H9 (cell line): ENCODE results near the gene FMN1. TPM values are rescaled to one million over a fixed set of nuclear protein-coding genes. Genes with fewer than 3 reads are reported as not detected.

Experiments used
- DNase-seq: peaks from one replicate; pipeline ENCODE4 v3.0.0-alpha.2; 2017
- H2AFZ ChIP-seq: one replicate; pipeline ENCODE4 v1.6.1; 2013; ENCODE audit warnings: mild to moderate bottlenecking, low read length, control low read depth, moderate library complexity
- H2AK5ac ChIP-seq: 2 replicates; pipeline ENCODE4 v1.6.1; 2013; ENCODE audit warnings: low read length, control low read depth, mixed read lengths; ENCODE audit not compliant: insufficient read length
- H2BK120ac ChIP-seq: one replicate; pipeline ENCODE4 v1.6.1; 2013; ENCODE audit warnings: low read depth, mild to moderate bottlenecking, low read length, control low read depth, inconsistent platforms; ENCODE audit not compliant: poor library complexity, severe bottlenecking
- H2BK12ac ChIP-seq: 2 replicates; pipeline ENCODE4 v1.6.1; 2013; ENCODE audit warnings: low read length, control low read depth, mixed read lengths, low read depth; ENCODE audit not compliant: insufficient read length
- H2BK15ac ChIP-seq: 2 replicates; pipeline ENCODE4 v1.6.1; 2013; ENCODE audit warnings: low read depth, low read length, control low read depth
- H2BK20ac ChIP-seq: one replicate; pipeline ENCODE4 v1.6.1; 2013; ENCODE audit warnings: low read depth, mild to moderate bottlenecking, low read length, control low read depth, inconsistent platforms; ENCODE audit not compliant: poor library complexity, severe bottlenecking
- H2BK5ac ChIP-seq: 2 replicates; pipeline ENCODE4 v1.6.1; 2013; ENCODE audit warnings: low read length, control low read depth, mixed read lengths; ENCODE audit not compliant: insufficient read length
- H3K14ac ChIP-seq: 2 replicates; pipeline ENCODE4 v1.6.1; 2013; ENCODE audit warnings: low read length, control low read depth; ENCODE audit not compliant: insufficient read depth
- H3K18ac ChIP-seq: 2 replicates; pipeline ENCODE4 v1.6.1; 2013; ENCODE audit warnings: low read depth, mild to moderate bottlenecking, mixed read lengths, low read length, control low read depth; ENCODE audit not compliant: insufficient read length
- H3K23ac ChIP-seq: 2 replicates; pipeline ENCODE4 v1.6.1; 2013; ENCODE audit warnings: low read length, control low read depth, mixed read lengths, low read depth; ENCODE audit not compliant: insufficient read length
- H3K23me2 ChIP-seq: 2 replicates; pipeline ENCODE4 v1.6.1; 2013; ENCODE audit warnings: low read depth, mild to moderate bottlenecking, mixed read lengths, low read length, control low read depth; ENCODE audit not compliant: insufficient read length, poor library complexity, severe bottlenecking
- H3K27ac ChIP-seq: 2 replicates; pipeline ENCODE4 v1.5.1; 2013; ENCODE audit warnings: low read length, control low read depth, mixed read lengths, low read depth; ENCODE audit not compliant: insufficient read length
- H3K27me3 ChIP-seq: 2 replicates; pipeline ENCODE4 v1.6.1; 2013; ENCODE audit warnings: low read length, control low read depth, inconsistent platforms; ENCODE audit not compliant: insufficient read depth
- H3K4ac ChIP-seq: 2 replicates; pipeline ENCODE4 v1.6.1; 2013; ENCODE audit warnings: low read depth, mild to moderate bottlenecking, control low read depth, inconsistent platforms, low read length, moderate library complexity
- H3K4me1 ChIP-seq: 2 replicates; pipeline ENCODE4 v1.6.1; 2013; ENCODE audit warnings: low read length, control low read depth, inconsistent platforms; ENCODE audit not compliant: insufficient read depth
- H3K4me2 ChIP-seq: 2 replicates; pipeline ENCODE4 v1.6.1; 2013; ENCODE audit warnings: low read length, control low read depth, mixed read lengths; ENCODE audit not compliant: insufficient read length, insufficient read depth
- H3K56ac ChIP-seq: 2 replicates; pipeline ENCODE4 v1.6.1; 2013; ENCODE audit warnings: low read depth, mild to moderate bottlenecking, mixed read lengths, low read length, control low read depth; ENCODE audit not compliant: insufficient read length
- H3K79me1 ChIP-seq: 2 replicates; pipeline ENCODE4 v1.6.1; 2013; ENCODE audit warnings: low read depth, mild to moderate bottlenecking, moderate library complexity, low read length, control low read depth, inconsistent platforms; ENCODE audit not compliant: insufficient read depth, poor library complexity, severe bottlenecking
- H3K79me2 ChIP-seq: 2 replicates; pipeline ENCODE4 v1.6.1; 2013; ENCODE audit warnings: low read length, control low read depth, inconsistent platforms; ENCODE audit not compliant: insufficient read depth
- H3K9ac ChIP-seq: 2 replicates; pipeline ENCODE4 v1.6.1; 2013; ENCODE audit warnings: low read length, control low read depth, mixed read lengths; ENCODE audit not compliant: insufficient read length; ENCODE audit errors: extremely low read depth
- H3K9me3 ChIP-seq: one replicate; pipeline ENCODE4 v1.6.1; 2013; ENCODE audit warnings: low read depth, low read length, inconsistent platforms; ENCODE audit not compliant: control insufficient read depth
- H3T11ph ChIP-seq: one replicate; pipeline ENCODE4 v1.6.1; 2013; ENCODE audit warnings: mild to moderate bottlenecking, low read length, control low read depth, inconsistent platforms
- H4K20me1 ChIP-seq: one replicate; pipeline ENCODE4 v1.6.1; 2013; ENCODE audit not compliant: control insufficient read depth, insufficient read length, insufficient read depth
- H4K5ac ChIP-seq: 2 replicates; pipeline ENCODE4 v1.6.1; 2013; ENCODE audit warnings: low read depth, mild to moderate bottlenecking, mixed read lengths, low read length, control low read depth; ENCODE audit not compliant: insufficient read length
- H4K8ac ChIP-seq: replicated peaks from 2 replicates; pipeline ENCODE4 v1.6.1; 2013; ENCODE audit warnings: low read length, control low read depth, mixed read lengths, low read depth; ENCODE audit not compliant: insufficient read length
- H4K91ac ChIP-seq: 2 replicates; pipeline ENCODE4 v1.6.1; 2013; ENCODE audit warnings: low read depth, mild to moderate bottlenecking, moderate library complexity, mixed read lengths, low read length, control low read depth; ENCODE audit not compliant: insufficient read length
- H3K27ac Mint-ChIP-seq, 3 experiments: 2 replicates in 2 of 3; 3 replicates in 1 of 3; pipeline ENCODE4 v1.8.0; 2020 to 2021; ENCODE audit warnings: mixed read lengths in 3 of 3, mild to moderate bottlenecking in 1 of 3, moderate library complexity in 1 of 3
- H3K27me3 Mint-ChIP-seq: 2 replicates; pipeline ENCODE4 v1.8.0; 2021; ENCODE audit warnings: low read depth, mild to moderate bottlenecking, moderate library complexity, mixed read lengths
- H3K36me3 Mint-ChIP-seq, 3 experiments: 2 replicates in 2 of 3; 3 replicates in 1 of 3; pipeline ENCODE4 v1.8.0; 2020 to 2021; ENCODE audit warnings: low read depth in 3 of 3, mixed read lengths in 3 of 3; ENCODE audit not compliant: insufficient read depth in 1 of 3
- H3K4me1 Mint-ChIP-seq, 2 experiments: 2 replicates each; pipeline ENCODE4 v1.8.0; 2020; ENCODE audit warnings: mixed read lengths in 2 of 2
- H3K4me3 Mint-ChIP-seq, 2 experiments: 2 replicates in 1 of 2; 3 replicates in 1 of 2; pipeline ENCODE4 v1.8.0; 2020 to 2021; ENCODE audit warnings: mild to moderate bottlenecking in 2 of 2, mixed read lengths in 2 of 2, moderate library complexity in 1 of 2
- H3K9me3 Mint-ChIP-seq, 2 experiments: 2 replicates in 1 of 2; 3 replicates in 1 of 2; pipeline ENCODE4 v1.8.0; 2020; ENCODE audit warnings: mild to moderate bottlenecking in 2 of 2, mixed read lengths in 2 of 2, moderate library complexity in 1 of 2
- WGBS: extraction: QIAGEN DNeasy Blood & Tissue Kit; methylation state at CpG from one replicate; pipeline ENCODE4 v1.1.7; 2013; ENCODE audit warnings: missing lambda C conversion rate, low lambda C conversion rate, mixed read lengths; ENCODE audit not compliant: insufficient read length; ENCODE audit errors: extremely low coverage; 5-methylcytosine and 5-hydroxymethylcytosine counted together
- total RNA-seq: library from RNA; stranded (reverse); gene quantifications from 2 replicates; pipeline ENCODE4 v1.2.1, GENCODE V29; 2021
- TF ChIP-seq, protein P1 (sequence below): fragments of 200-600 bp; sonication (generic); conservative IDR thresholded peaks from 3 replicates; pipeline ENCODE4 v1.8.0; 2021; ENCODE audit warnings: antibody characterized with exemption, mild to moderate bottlenecking

FMN1 gene
- total RNA-seq, 1 experiment from 2014 or later, result 1.9 TPM

DNA sequence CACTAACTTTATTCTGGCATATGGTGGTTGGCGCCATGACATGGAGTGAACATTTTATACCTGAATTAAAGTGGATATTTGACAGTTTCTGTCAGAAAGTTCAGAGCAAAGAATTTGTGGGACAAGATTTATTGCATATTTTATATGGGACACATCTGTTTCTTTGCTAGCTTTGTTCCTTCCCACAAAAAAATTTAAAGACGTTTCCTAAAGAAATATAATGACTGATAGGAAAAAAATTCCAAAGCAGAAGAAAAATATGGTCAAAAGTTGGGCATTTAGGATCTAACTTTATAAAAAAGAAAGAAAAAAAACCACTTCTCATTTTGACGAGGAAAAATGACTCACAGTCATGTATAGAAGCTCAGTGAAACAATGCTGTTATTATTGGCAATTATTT lies 375.1 kb downstream of the FMN1 start:
- no peak overlapping the region for H3K27ac ChIP-seq
- H2AK5ac ChIP-seq, result no peak overlapping the region
- no peaks in the 10 kb centered on the region for H3K23me2 ChIP-seq
- no peak overlapping the region for H2AFZ ChIP-seq
- TF ChIP-seq, protein P1, sequence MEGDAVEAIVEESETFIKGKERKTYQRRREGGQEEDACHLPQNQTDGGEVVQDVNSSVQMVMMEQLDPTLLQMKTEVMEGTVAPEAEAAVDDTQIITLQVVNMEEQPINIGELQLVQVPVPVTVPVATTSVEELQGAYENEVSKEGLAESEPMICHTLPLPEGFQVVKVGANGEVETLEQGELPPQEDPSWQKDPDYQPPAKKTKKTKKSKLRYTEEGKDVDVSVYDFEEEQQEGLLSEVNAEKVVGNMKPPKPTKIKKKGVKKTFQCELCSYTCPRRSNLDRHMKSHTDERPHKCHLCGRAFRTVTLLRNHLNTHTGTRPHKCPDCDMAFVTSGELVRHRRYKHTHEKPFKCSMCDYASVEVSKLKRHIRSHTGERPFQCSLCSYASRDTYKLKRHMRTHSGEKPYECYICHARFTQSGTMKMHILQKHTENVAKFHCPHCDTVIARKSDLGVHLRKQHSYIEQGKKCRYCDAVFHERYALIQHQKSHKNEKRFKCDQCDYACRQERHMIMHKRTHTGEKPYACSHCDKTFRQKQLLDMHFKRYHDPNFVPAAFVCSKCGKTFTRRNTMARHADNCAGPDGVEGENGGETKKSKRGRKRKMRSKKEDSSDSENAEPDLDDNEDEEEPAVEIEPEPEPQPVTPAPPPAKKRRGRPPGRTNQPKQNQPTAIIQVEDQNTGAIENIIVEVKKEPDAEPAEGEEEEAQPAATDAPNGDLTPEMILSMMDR, result no peak
- Mint-ChIP-seq H3K4me1 (peaks cover 3 to 5% of the 10 kb centered on the region in 2 experiments; a peak in 1 of 4 replicates), H3K27ac (no peak overlapping the region), H3K9me3 (no peaks in the 10 kb centered on the region), H3K4me3 (no peak overlapping the region), H3K36me3 (no peaks in the 10 kb centered on the region), H3K27me3 (no peaks in the 10 kb centered on the region)
- no peak overlapping the region for H3K23ac ChIP-seq
- H4K8ac ChIP-seq, result no peak overlapping the region
- no peak for DNase-seq
- no peak overlapping the region for H3K4ac ChIP-seq
- no peak overlapping the region for H3K18ac ChIP-seq
- no peak overlapping the region for H3K56ac ChIP-seq
- no peaks in the 10 kb centered on the region for H3K27me3 ChIP-seq
- H2BK20ac ChIP-seq, result no peak overlapping the region
- no peak overlapping the region for H2BK12ac ChIP-seq
- no peak overlapping the region for H2BK15ac ChIP-seq
- H3K79me1 ChIP-seq, result no peaks in the 10 kb centered on the region
- no CpG with 5 or more reads among the region's 3 CpGs for WGBS
- no peaks in the 10 kb centered on the region for H4K20me1 ChIP-seq
- H3K4me2 ChIP-seq, result no peak overlapping the region
- H4K5ac ChIP-seq, result no peak overlapping the region
- H4K91ac ChIP-seq, result no peak overlapping the region
- H3K4me1 ChIP-seq, result no peaks in the 10 kb centered on the region
- H3K9me3 ChIP-seq, result no peaks in the 10 kb centered on the region
- no peak overlapping the region for H3K14ac ChIP-seq
- no peak overlapping the region for H3K9ac ChIP-seq
- H3K79me2 ChIP-seq, result no peaks in the 10 kb centered on the region
- H2BK120ac ChIP-seq, result no peak overlapping the region
- H3T11ph ChIP-seq, result no peak overlapping the region
- no peak overlapping the region for H2BK5ac ChIP-seq
